Uterus (tissue), 2 donors: ENCODE data around the gene PI4K2A.

Experiments used
- POLR2A ChIP-seq, 2 donors: fragments of 450-650 bp; IDR thresholded peaks; one replicate each; pipeline ENCODE4 v1.6.1; 2016; ENCODE audit warnings: antibody characterized with exemption in 2 of 2, mild to moderate bottlenecking in 1 of 2, moderate library complexity in 1 of 2
- TF ChIP-seq, protein P1 (sequence below), 4 experiments: fragments of 200-600 bp in 2 of 4; fragments of 450-650 bp in 2 of 4; sonication (generic) in 2 of 4; IDR thresholded peaks; one replicate each; pipeline ENCODE4 v1.5.1; 2016 to 2019; ENCODE audit warnings: antibody characterized with exemption in 4 of 4, mild to moderate bottlenecking in 2 of 4, moderate library complexity in 1 of 4

DNA sequence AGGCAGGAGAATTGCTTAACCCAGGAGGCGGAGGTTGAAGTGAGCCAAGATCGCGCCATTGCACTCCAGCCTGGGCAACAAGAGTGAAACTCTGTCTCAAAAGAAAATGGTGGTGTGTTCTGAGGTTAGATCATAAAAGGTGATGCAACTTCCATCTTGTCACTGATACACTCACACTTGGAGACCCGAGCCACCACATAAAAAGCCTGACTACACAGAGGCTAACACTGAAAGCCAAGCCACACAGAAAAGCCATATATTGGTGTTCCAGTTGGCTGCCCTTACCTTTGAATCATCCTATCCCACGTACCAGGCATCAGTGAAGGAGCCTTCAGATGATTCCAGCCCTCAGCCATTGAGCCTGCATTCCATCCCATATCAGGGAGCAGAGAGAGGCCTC lies 11.2 kb upstream of the PI4K2A start:
- TF ChIP-seq, protein P1, sequence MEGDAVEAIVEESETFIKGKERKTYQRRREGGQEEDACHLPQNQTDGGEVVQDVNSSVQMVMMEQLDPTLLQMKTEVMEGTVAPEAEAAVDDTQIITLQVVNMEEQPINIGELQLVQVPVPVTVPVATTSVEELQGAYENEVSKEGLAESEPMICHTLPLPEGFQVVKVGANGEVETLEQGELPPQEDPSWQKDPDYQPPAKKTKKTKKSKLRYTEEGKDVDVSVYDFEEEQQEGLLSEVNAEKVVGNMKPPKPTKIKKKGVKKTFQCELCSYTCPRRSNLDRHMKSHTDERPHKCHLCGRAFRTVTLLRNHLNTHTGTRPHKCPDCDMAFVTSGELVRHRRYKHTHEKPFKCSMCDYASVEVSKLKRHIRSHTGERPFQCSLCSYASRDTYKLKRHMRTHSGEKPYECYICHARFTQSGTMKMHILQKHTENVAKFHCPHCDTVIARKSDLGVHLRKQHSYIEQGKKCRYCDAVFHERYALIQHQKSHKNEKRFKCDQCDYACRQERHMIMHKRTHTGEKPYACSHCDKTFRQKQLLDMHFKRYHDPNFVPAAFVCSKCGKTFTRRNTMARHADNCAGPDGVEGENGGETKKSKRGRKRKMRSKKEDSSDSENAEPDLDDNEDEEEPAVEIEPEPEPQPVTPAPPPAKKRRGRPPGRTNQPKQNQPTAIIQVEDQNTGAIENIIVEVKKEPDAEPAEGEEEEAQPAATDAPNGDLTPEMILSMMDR (IDR thresholded peaks at IDR 0.05): no peak
- TF ChIP-seq POLR2A (IDR thresholded peaks at IDR 0.05): no peak
